Fibroblast of skin of left quadriceps (primary cell): ENCODE results near the gene REM1.

Experiments
- DNase-seq, 2 experiments: peaks; one replicate each; pipeline ENCODE4 v3.0.0-alpha.2; 2013; ENCODE audit warnings: low read depth in 2 of 2

The REM1 gene

DNA sequence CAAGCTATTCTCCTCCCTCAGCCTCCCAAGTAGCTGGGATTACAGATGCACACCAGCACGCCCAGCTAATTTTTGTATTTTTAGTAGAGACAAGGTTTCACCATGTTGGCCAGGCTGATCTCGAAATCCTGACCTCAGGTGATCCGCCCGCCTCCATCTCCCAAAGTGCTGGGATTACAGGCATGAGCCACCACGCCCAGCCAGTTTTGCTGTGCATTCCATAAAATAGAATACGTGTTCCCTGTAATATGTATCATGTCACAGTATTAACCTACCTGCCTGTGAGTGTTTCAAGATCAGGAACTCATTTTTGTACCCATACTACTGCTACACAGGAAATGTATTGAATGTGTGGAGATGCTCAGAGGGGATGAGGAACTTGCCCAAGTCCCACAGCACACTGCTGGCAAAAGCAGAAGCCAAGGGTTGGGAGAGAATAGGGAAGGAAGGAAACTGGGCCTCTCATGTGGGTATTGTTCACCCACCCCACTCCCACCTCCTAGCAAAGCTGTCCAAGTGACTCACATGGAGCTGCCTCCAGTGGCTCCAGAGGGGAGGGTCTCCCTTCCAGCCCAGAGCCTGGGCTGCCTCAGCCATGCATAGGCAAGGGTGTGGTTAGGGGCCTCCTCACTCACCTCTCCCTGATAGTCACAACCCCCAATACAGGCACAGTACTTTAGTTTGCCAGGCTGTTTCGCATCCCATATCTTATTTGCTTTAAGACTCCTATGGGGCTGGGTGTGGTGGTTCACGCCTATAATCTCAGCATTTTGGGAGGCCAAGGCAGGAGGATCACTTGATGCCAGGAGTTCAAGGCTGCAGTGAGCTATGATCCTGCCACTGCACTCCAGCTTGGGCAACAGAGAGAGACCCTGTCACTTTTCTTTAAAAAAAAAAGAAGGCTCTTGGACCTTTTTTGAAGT lies 48.5 kb downstream of the REM1 start:
- no peak for DNase-seq

DNA sequence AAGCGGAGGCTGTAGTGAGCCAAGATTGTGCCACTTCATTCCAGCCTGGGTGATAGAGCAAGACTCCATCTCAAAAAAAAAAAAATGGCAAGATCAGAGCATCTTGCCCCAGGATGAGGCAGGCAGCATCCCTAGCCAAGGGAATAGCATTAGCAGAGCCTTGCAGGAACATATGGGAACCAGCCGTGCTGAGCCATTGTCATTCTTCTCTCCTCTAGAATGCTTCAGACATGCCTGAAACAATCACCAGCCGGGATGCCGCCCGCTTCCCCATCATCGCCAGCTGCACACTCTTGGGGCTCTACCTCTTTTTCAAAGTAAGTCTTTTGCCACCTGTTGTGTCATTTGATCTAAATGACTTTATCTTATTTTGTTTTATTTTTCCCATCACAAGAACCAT lies 52.2 kb downstream of the REM1 start:
- no peak for DNase-seq
